Suprapubic skin (tissue), 4 donors: ENCODE measurements around the gene AOC1.

Source experiments
- CTCF ChIP-seq, 2 donors: fragments of 200-600 bp in 1 of 2; fragments of 450-650 bp in 1 of 2; sonication (generic) in 1 of 2; IDR thresholded peaks; one replicate each; pipeline ENCODE4 v1.5.1; 2016 to 2019; ENCODE audit warnings: antibody characterized with exemption in 2 of 2, mild to moderate bottlenecking in 1 of 2, moderate library complexity in 1 of 2
- POLR2A ChIP-seq, 2 donors: fragments of 450-650 bp; IDR thresholded peaks; one replicate each; pipeline ENCODE4 v1.6.1; 2017; ENCODE audit warnings: antibody characterized with exemption in 2 of 2, mild to moderate bottlenecking in 2 of 2, moderate library complexity in 2 of 2
- POLR2AphosphoS5 ChIP-seq, 3 donors: sonication (generic); formaldehyde crosslinking; IDR thresholded peaks; one replicate each; pipeline ENCODE4 v1.6.1; 2017; ENCODE audit warnings: antibody characterized with exemption in 3 of 3

GRCh38 chr7:150867605-150868004 is 15.3 kb downstream of the AOC1 start:
- TF ChIP-seq CTCF (IDR thresholded peaks at IDR 0.05) = no peak
- TF ChIP-seq POLR2AphosphoS5 (IDR thresholded peaks at IDR 0.05) = no peak
- no peak for TF ChIP-seq POLR2A (IDR thresholded peaks at IDR 0.05)
